PC-9 (cell line): ENCODE data around the gene GPRIN1. TPM values are rescaled to one million over a fixed set of nuclear protein-coding genes. Genes with fewer than 3 reads are reported as not detected.

Experiments used
- BruUV-seq: library from RNA; stranded (reverse); fragments of 400-500 nt; replicated peaks from 2 replicates; lab custom pipeline; 2021; lab: Mats Ljungman, UMichigan
- CTCF ChIA-PET: fragments of 300-600 bp; sonication (Branson Sonifier 250); formaldehyde crosslinking; loops from one replicate; lab custom pipeline; 2022; ENCODE audit warnings: antibody characterized with exemption; lab: Charles Lee
- POLR2A ChIA-PET: fragments of 300-600 bp; sonication (Branson Sonifier 250); formaldehyde crosslinking; loops from one replicate; lab custom pipeline; 2022; ENCODE audit warnings: antibody characterized with exemption; ENCODE audit not compliant: unreplicated experiment; lab: Charles Lee
- DNase-seq, 2 experiments: peaks; one replicate each; pipeline versions ENCODE4 v3.0.0 to v3.0.0-alpha.2; 2015 to 2022; ENCODE audit warnings: mixed read lengths in 1 of 2
- H2AFZ ChIP-seq: fragments of 200-600 bp; sonication (generic); 2 replicates; pipeline ENCODE4 v1.8.1; 2017; ENCODE audit warnings: antibody characterized with exemption
- H3F3A ChIP-seq: fragments of 200-600 bp; sonication (generic); 2 replicates; pipeline ENCODE4 v1.8.1; 2017; ENCODE audit warnings: antibody characterized with exemption, mild to moderate bottlenecking, low read depth; ENCODE audit not compliant: insufficient read depth
- H3K27ac ChIP-seq: fragments of 200-600 bp; sonication (generic); 2 replicates; pipeline ENCODE4 v1.6.1; 2016; ENCODE audit warnings: mixed run types
- H3K27me3 ChIP-seq: fragments of 200-600 bp; sonication (generic); 2 replicates; pipeline ENCODE4 v1.6.1; 2016; ENCODE audit warnings: low read depth, mixed run types; ENCODE audit not compliant: insufficient read depth
- H3K36me3 ChIP-seq: fragments of 200-600 bp; sonication (generic); 2 replicates; pipeline ENCODE4 v1.6.1; 2016; ENCODE audit warnings: low read depth, mixed run types
- H3K4me1 ChIP-seq: fragments of 200-600 bp; sonication (generic); replicated peaks from 2 replicates; pipeline ENCODE4 v1.6.1; 2016; ENCODE audit warnings: mixed run types; ENCODE audit not compliant: insufficient read depth
- H3K4me2 ChIP-seq: fragments of 200-600 bp; sonication (generic); 2 replicates; pipeline ENCODE4 v1.6.1; 2017; ENCODE audit warnings: mixed run types
- H3K4me3 ChIP-seq: fragments of 200-600 bp; sonication (generic); 2 replicates; pipeline ENCODE4 v1.6.1; 2016; ENCODE audit warnings: mixed run types
- H3K79me2 ChIP-seq: fragments of 200-600 bp; sonication (generic); 2 replicates; pipeline ENCODE4 v1.6.1; 2017; ENCODE audit warnings: low read depth, mixed run types
- H3K9me2 ChIP-seq: fragments of 200-600 bp; sonication (generic); 2 replicates; pipeline ENCODE4 v1.8.1; 2017; ENCODE audit warnings: mild to moderate bottlenecking; ENCODE audit not compliant: insufficient read depth
- H3K9me3 ChIP-seq: fragments of 200-600 bp; sonication (generic); 2 replicates; pipeline ENCODE4 v1.8.1; 2016; ENCODE audit warnings: low read depth; ENCODE audit not compliant: insufficient read depth
- H4K20me1 ChIP-seq: fragments of 200-600 bp; sonication (generic); 2 replicates; pipeline ENCODE4 v1.8.1; 2017; ENCODE audit not compliant: insufficient read depth
- CTCF ChIP-seq: fragments of 200-600 bp; sonication (generic); conservative IDR thresholded peaks from 2 replicates; pipeline ENCODE4 v1.6.1; 2017; ENCODE audit warnings: mixed run types, antibody characterized with exemption, mild to moderate bottlenecking, moderate library complexity
- EZH2 ChIP-seq: fragments of 200-600 bp; sonication (generic); IDR thresholded peaks from 2 replicates; pipeline ENCODE4 v1.8.0; 2017; ENCODE audit warnings: antibody characterized with exemption, low read depth
- intact Hi-C: fragments of 100-400 bp; cut with micrococcal nuclease; formaldehyde crosslinking; loops from one replicate; pipeline ENCODE4 v1.10.0; 2022; ENCODE audit not compliant: unreplicated experiment
- total RNA-seq: library from RNA; stranded (reverse); gene quantifications from 2 replicates; pipeline ENCODE4 v1.2.3, GENCODE V29; 2021

The GPRIN1 gene
- total RNA-seq, 1 experiment from 2014 or later: 7.2 TPM

DNA sequence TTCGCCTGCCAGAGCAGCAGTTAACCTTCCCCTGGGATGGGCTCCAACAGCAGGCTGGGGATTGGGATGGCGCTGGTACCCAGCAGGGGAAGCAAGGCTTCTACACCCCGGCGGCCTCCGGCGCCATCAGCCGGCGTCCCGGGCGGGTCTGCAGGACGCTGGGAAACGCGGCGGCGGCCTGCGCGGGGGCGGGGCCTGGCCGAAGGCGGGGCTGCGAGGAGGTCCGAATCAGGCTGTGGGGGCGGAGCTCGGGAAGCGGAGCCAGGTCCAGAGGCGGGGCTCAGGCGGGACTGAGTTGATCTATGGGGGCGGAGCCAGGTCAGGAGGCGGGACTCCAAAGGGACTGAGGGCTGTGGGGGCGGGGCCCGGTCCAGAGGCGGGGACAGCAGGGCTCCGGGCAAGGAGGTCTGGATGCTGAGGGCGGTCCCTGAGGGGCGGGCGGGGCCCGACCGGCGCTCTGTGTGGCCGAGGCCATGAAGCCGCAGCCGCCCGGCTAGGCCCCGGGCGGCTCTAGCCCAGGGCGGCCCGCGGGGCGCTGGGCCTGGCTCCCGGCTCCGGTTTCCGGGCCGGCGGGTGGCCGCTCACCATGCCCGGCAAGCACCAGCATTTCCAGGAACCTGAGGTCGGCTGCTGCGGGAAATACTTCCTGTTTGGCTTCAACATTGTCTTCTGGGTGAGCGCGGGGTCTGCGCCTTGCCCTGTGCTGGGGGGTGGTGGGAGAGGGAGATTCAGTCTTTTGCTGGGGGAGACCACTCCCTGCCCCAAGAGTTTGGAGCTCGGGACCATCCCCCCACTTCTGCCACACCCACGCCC, 37.3 kb upstream of the GPRIN1 start, which contains the start of gene TSPAN17:
TSPAN17 (plus strand) TSS at position 455 of the 813 bp plus-strand sequence; CDS start at position 587, 132 bp downstream.
- Histone ChIP-seq H3K4me3 (peak within 1 kb of the TSS; percentile 90), H3K36me3 (no peaks in the 10 kb centered on the region), H3K9me2 (no peaks in the 10 kb centered on the region), H3K9me3 (no peaks in the 10 kb centered on the region), H3K27me3 (no peaks in the 10 kb centered on the region), H2AFZ (peak within 1 kb of the TSS; percentile 86), H3K4me2 (peak within 1 kb of the TSS; percentile 99), H4K20me1 (peaks cover 20% of the 10 kb centered on the region; the same call in 1 of the 2 replicates), H3F3A (no peaks in the 10 kb centered on the region; the same call in 1 of the 2 replicates), H3K27ac (no peak within 1 kb of the TSS), H3K79me2 (peaks cover 34% of the 10 kb centered on the region), H3K4me1 (peaks cover 11% of the 10 kb centered on the region)
- TF ChIP-seq CTCF (no peak; the same call in 1 of the 2 replicates), EZH2 (no peak)
- intact Hi-C loops: loop anchor here (1.0 to 10.0 kb wide), 7 partner anchors 38 to 655 kb away; partner anchors contain the start of genes FAF2, FGFR4, HIGD2A and NOP16
- BruUV-seq: no TSS peak
- ChIA-PET POLR2A (interaction anchor here (0.5 to 0.6 kb wide), 2 partner anchors 109 to 547 kb away, joined by 3 to 4 read pairs; no protein-coding TSS in a partner anchor), CTCF (interaction anchor here (0.6 to 0.9 kb wide), 6 partner anchors 10 to 917 kb away, joined by 3 to 5 read pairs (median 3); no protein-coding TSS in a partner anchor)
- peak; percentile 91 to 100 for DNase-seq

DNA sequence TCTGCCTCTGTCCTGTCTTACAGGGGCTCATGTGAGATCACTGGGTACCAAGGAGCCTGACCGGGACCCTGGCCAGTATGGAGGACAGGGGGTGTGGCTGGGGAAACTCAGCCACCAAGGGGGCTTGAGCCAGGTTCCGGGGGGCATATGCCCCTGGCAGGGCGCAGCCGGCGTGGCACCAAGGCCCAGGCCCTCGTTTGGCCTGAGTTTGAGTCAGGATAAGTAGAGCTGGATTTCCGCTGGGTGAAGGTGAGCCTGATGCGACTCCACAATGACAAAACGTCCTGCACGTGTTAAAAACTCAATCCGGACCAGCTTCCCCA, 36.7 kb upstream of the GPRIN1 start:
- peaks cover 34% of the 10 kb centered on the region for H3K79me2 ChIP-seq
- no peak for TF ChIP-seq CTCF
- TF ChIP-seq EZH2: no peak
- POLR2A ChIA-PET: interaction anchor here (0.5 to 0.6 kb wide), 2 partner anchors 109 to 548 kb away, joined by 3 to 4 read pairs; no protein-coding TSS in a partner anchor

DNA sequence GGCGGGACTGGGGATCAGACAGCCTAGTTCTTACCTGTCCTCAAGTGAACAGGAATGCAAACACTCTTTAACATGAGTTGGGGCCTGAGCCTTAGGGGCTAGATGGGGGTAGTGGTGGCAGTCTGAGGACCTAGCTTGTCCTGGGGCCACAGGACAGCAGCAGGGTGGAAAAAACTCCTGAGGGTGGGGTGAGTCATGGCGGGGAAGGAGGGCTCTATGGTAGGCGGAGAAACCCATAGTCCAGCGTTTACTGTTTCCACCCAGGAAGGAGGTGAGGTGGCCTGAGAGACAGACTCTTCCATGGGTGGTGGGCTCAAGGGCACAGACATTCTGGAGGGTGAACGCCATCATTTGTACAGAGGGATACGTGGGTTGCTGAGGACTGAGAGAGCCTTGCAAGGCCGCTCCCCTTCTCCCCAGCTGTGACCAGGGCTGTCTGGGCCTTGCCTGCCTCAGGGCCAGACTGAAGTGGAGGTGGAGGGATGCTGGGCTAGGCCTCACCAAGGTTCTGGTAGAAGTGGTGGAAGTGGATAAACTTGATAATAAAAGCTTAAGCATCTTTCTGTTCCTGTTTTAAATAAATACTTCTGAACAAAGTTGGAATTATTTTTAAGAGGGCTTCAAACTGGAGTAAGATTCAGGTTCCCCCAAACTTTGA, 36.2 kb upstream of the GPRIN1 start:
- peaks cover 34% of the 10 kb centered on the region for H3K79me2 ChIP-seq
- H3K9me2 ChIP-seq: no peaks in the 10 kb centered on the region
- H3K27ac ChIP-seq: no peak overlapping the region
- no peaks in the 10 kb centered on the region for H3K27me3 ChIP-seq
- CTCF ChIA-PET: interaction anchor here (0.5 to 0.9 kb wide), 4 partner anchors 25 to 916 kb away, joined by 4 to 5 read pairs (median 5); no protein-coding TSS in a partner anchor
- no peaks in the 10 kb centered on the region; the same call in 1 of the 2 replicates for H3F3A ChIP-seq
- H4K20me1 ChIP-seq: peaks cover 20% of the 10 kb centered on the region; the same call in 1 of the 2 replicates
- POLR2A ChIA-PET: no interaction called here
- H3K4me1 ChIP-seq: peaks cover 11% of the 10 kb centered on the region
- BruUV-seq: no TSS peak
- H3K4me3 ChIP-seq: peak overlapping the region; percentile 47; the same call in 1 of the 2 replicates
- intact Hi-C loops: loop anchor here (2.0 to 10.0 kb wide), 4 partner anchors 197 to 656 kb away; partner anchors contain the start of genes FAF2, FGFR4, HIGD2A and NOP16
- peak overlapping the region; percentile 69 for H3K4me2 ChIP-seq
- H3K36me3 ChIP-seq: no peaks in the 10 kb centered on the region
- DNase-seq: no peak
- peak overlapping the region; percentile 86 for H2AFZ ChIP-seq
- TF ChIP-seq EZH2 (no peak), CTCF (no peak)
- H3K9me3 ChIP-seq: no peaks in the 10 kb centered on the region

More for the DNA sequence above, 36.7 kb upstream of the GPRIN1 start:
- no peak for DNase-seq
- Histone ChIP-seq H3K27ac (no peak overlapping the region), H3K4me3 (peak overlapping the region; percentile 47; the same call in 1 of the 2 replicates), H3K4me2 (peak overlapping the region; percentile 69), H4K20me1 (peaks cover 20% of the 10 kb centered on the region; the same call in 1 of the 2 replicates), H3K4me1 (peaks cover 11% of the 10 kb centered on the region), H3F3A (no peaks in the 10 kb centered on the region; the same call in 1 of the 2 replicates), H2AFZ (peak overlapping the region; percentile 86), H3K9me2 (no peaks in the 10 kb centered on the region), H3K9me3 (no peaks in the 10 kb centered on the region), H3K27me3 (no peaks in the 10 kb centered on the region), H3K36me3 (no peaks in the 10 kb centered on the region)
- CTCF ChIA-PET: interaction anchor here (0.5 to 0.9 kb wide), 4 partner anchors 25 to 917 kb away, joined by 4 to 5 read pairs (median 5); no protein-coding TSS in a partner anchor
- TSS peak; percentile 99 for BruUV-seq
- intact Hi-C loops: loop anchor here (1.0 to 10.0 kb wide), 7 partner anchors 37 to 656 kb away; partner anchors contain the start of genes FAF2, FGFR4, HIGD2A and NOP16
